HG03457 (cell line): ENCODE data around the gene NUTF2.
"Not testable (repeated sequence)": the region's sequence is repeated elsewhere in the genome, so short reads cannot be mapped to it uniquely, and the experiment has no call there.

Experiments
- ATAC-seq: cut with Tn5 transposase; IDR thresholded peaks from one replicate; pipeline ENCODE4 v1.9.1; 2021; ENCODE audit warnings: moderate number of reproducible peaks; ENCODE audit not compliant: unreplicated experiment

NUTF2 gene

DNA sequence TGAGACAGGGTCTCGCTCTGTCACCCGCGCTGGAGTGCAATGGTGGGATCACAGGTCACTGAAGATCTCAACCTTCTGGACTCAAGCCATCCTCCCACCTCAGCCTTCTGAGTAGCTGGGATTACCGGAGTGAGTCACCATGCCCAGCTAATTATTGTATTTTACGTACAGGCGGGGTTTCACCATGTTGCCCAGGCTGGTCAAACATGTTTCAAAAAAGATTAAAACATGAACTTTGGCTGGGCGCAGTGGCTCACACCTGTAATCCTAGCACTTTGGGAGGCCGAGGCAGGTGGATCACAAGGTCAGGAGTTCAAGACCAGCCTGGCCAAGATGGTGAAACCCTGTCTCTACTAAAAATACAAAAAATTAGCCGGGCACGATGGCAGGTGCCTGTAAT lies 9.5 kb upstream of the NUTF2 start:
- ATAC-seq, result not testable (repeated sequence)

DNA sequence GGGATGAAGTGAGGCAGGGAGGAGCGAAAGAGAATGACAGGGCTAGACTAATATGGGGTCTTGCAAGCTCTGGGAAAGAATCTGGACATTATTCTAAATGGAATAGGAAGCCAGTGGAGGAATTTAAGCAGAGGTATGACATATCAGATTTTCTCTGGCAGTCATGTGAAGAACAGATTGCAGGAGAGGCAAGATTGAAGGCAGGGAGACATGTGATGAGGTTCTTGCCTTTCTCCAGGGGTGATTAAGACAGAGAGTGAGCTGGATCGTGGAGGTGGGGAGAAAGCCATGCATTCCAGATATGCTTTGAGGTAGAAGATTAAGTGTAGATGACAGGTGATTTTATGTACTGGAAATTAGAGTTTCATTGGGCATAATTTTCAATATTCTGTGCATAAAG lies 8.9 kb upstream of the NUTF2 start:
- no peak for ATAC-seq

- ATAC-seq, result no peak
Measured at GRCh38 chr16:67841198-67841815, 5.4 kb upstream of the NUTF2 start.

GRCh38 chr16:67841816-67842508 lies 4.8 kb upstream of the NUTF2 start, which contains the start of gene THAP11:
THAP11 (plus strand) TSS chr16:67842320; CDS start chr16:67842555, 235 bp downstream.
- ATAC-seq, result peak; percentile 42

DNA sequence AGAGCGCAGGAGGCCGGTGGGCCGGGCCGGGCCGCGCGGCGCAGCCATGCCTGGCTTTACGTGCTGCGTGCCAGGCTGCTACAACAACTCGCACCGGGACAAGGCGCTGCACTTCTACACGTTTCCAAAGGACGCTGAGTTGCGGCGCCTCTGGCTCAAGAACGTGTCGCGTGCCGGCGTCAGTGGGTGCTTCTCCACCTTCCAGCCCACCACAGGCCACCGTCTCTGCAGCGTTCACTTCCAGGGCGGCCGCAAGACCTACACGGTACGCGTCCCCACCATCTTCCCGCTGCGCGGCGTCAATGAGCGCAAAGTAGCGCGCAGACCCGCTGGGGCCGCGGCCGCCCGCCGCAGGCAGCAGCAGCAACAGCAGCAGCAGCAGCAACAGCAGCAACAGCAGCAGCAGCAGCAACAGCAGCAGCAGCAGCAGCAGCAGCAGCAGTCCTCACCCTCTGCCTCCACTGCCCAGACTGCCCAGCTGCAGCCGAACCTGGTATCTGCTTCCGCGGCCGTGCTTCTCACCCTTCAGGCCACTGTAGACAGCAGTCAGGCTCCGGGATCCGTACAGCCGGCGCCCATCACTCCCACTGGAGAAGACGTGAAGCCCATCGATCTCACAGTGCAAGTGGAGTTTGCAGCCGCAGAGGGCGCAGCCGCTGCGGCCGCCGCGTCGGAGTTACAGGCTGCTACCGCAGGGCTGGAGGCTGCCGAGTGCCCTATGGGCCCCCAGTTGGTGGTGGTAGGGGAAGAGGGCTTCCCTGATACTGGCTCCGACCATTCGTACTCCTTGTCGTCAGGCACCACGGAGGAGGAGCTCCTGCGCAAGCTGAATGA lies 4.0 kb upstream of the NUTF2 start:
- peak; percentile 2 for ATAC-seq

GRCh38 chr16:67843343-67843765 lies 3.4 kb upstream of the NUTF2 start:
- ATAC-seq, result no peak

DNA sequence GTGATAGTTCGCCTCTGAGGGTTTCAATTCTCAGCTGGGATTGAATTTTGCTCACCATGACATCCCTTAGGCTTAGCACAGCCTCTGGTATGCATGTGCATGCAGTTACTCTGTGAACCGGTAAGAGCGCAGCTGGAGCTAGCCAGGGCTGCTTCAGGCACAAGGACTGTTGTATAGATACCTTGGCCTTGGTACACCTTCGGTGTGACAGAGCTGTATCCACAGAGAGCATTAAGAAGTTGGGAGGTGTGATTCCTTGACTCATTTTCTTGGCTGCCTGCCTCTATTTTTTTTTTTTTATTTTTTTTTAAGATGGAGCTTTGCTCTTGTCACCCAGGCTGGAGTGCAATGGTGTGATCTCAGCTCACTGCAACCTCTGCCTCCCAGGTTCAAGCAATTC lies 2.2 kb upstream of the NUTF2 start:
- no peak for ATAC-seq

DNA sequence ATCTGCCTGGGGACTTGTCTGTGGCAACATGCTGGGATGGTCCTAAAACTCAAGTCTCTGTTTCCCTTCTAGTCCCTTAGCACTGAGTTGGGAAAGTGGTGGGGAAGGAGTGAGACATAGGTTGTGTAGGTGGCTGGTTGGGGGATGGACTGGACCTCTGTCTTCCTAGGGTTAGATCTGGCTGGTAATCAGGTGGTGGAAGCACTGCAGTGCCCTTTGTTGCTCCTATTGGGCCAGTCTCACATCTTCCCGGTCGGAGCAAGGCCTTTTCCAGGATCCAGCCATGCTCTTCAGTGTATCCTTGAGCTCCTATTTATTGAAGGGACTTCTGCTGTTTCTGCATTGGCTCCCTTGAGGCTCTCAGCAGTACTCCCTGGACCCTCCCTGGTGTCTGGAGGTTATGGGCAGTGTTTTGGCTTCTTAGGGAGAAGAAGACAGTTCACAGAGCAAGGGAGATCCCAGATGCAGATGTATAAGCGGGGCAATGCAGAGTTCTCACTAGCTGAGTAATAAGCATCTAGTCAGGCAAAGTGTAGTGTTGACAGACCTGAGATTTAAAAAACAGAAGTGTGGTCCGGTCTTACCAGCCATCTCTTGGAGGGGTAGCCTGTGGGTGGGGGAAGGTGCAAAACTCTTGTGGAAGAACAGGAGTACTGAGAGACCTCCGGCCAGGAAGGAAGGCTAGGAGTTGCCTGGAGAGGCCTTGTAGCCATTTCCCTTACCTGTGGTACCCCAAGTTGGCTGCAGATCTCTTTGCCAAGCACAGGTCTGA lies 1.3 kb upstream of the NUTF2 start:
- ATAC-seq, result no peak

DNA sequence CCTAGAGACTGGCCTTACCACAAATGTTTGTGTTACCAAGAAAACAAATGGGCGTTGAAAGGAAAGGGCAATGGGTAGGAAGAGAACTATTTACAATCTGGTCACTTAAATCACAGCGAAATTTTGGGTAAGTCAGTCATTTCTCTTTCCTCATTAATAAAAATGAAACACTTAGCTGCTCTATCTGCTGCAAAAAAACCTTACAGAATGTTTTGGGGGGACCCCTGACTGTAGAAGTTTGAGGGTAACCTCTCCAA lies 742 bp upstream of the NUTF2 start:
- no peak for ATAC-seq

DNA sequence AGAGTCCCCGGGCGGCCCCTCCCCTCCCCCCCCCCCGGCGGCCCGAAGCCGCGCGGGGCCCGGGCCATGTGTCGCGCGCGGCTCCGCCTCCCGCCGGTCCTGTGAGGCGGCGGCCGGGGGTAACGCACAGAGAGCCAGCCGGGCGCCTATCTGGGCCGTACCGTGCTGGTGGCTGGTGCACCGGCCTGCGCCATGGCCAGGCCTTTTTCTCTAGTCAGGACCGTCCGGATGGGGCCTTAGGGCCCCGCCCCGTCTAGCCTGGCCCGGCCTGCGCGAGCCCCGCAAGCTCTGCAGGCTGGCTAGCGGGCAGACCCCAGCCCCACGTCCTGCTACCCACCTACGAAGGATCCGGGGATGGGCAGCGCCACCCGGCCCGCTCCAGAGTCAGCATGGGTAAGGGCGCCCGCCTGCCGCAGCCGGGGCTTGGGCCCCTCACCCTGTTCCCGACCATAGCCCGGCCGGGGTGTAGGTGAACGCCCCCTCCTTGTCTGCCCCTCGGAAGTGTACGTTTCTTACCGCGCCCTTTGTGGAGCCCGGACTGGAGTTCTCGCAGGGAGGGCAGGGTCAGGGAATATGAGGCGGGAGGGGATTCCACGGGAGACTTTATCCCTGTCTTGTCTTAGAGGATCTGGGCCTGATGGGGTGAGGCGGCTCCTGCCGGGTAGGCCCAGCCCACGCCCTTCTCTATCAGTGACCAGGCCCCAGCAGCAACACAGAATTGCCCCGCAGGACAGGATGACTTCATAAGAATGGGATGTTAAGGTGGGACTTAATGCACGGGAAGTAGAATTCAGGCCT lies 530 bp downstream of the NUTF2 start, which contains the start of gene CENPT:
Gene CENPT (minus strand): TSS at position 630 of the 798 bp plus-strand sequence. CDS start 13,834 bp downstream, outside the sequence.
- peak; percentile 29 for ATAC-seq

GRCh38 chr16:67848118-67848517 lies 1.4 kb downstream of the NUTF2 start:
- no peak for ATAC-seq

DNA sequence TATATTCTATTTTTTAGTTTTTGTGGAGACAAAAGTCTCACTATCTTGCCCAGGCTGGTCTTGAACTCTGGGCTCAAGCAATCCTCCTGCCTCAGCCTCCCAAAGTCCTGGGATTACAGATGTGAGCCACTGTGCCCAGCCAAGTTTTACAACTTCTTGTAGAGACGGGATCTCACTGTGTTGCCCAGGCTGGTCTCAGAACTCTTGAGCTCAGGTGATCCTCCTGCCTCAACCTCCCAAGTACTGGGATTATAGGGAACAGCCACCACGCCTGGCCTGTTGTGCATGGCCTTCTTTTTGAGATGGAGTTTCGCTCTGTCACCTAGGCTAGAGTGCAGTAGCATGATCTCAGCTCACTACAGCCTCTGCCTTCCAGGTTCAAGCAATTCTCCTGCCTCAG lies 6.9 kb downstream of the NUTF2 start:
- no peak for ATAC-seq

DNA sequence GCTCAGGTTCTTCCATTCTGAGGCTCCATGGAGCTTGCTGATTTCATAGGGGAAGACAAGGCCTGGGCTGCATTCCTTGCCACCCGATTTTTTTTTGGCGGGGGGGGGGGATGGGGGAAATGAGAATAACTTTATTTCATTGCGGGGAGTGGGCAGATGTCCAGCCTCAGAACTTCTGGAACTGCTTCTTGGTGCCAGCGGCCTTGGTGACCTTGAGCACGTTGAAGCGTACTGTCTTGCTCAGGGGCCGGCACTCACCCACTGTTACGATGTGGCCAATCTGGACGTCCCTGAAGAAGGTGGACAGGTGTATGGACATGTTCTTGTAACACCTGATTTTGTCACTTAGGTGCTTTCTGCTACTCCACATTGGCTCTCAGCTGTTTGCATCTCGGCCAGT lies 9.1 kb downstream of the NUTF2 start:
- no peak for ATAC-seq

GRCh38 chr16:67856927-67857546 lies 10.3 kb downstream of the NUTF2 start:
- no peak for ATAC-seq

DNA sequence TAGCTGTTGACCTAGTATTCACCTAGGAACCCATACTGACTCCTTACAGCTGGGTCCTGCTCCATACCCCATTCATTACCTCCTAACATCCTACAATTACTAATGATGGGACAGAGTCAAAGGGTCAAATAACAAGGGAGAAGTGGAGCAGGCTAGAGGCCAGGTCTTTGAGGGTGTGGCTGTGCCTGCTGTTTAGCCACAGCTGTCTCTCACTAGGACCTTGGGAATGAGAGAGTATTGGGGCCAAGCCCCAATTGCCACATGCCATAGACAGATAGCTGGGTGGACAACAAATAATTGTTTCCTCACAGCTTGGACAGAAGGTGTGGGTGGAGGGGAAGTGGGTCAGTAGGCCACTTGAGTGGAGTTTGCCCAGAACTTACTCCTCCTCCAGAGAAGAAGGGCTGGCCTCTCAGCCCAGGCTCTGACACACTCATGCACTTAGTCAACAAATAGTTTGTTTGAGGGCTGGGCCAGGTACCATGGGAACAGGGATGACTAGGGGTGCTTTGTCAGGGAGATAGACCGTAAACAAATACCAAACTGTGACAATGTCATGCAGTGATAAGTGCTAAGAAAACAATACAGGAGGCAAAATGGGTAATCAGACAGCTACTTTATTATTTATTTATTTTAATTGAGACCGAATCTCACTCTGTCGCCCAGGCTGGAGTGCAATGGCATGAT lies 11.0 kb downstream of the NUTF2 start:
- no peak for ATAC-seq

- no peak for ATAC-seq
Measured at GRCh38 chr16:67858500-67858899, 11.8 kb downstream of the NUTF2 start.

GRCh38 chr16:67860589-67861398 lies 14.1 kb downstream of the NUTF2 start:
- no peak for ATAC-seq

GRCh38 chr16:67861877-67862276 lies 15.1 kb downstream of the NUTF2 start:
- no peak for ATAC-seq
